Trophoblast cell (in vitro differentiated cells and primary cell): Measurements from ENCODE around the gene SF3B6.

Experiments used
- DNase-seq, 2 donors: peaks; one replicate each; pipeline ENCODE4 v3.0.0-alpha.2; 2016
- H2AFZ ChIP-seq: 2 replicates; pipeline ENCODE4 v1.6.1; 2013; ENCODE audit warnings: low read length, moderate library complexity, mild to moderate bottlenecking; ENCODE audit not compliant: insufficient read depth, poor library complexity
- H2AK5ac ChIP-seq: 2 replicates; pipeline ENCODE4 v1.6.1; 2013; ENCODE audit warnings: mild to moderate bottlenecking, low read length
- H2BK120ac ChIP-seq: 2 replicates; pipeline ENCODE4 v1.6.1; 2013; ENCODE audit warnings: low read length, mild to moderate bottlenecking, moderate library complexity; ENCODE audit not compliant: insufficient read depth, poor library complexity
- H2BK12ac ChIP-seq: 2 replicates; pipeline ENCODE4 v1.6.1; 2013; ENCODE audit warnings: mild to moderate bottlenecking, low read length, moderate library complexity
- H2BK5ac ChIP-seq: 2 replicates; pipeline ENCODE4 v1.6.1; 2013; ENCODE audit warnings: low read length, low read depth, moderate library complexity, mild to moderate bottlenecking; ENCODE audit not compliant: poor library complexity
- H3K14ac ChIP-seq: 2 replicates; pipeline ENCODE4 v1.6.1; 2013; ENCODE audit warnings: mild to moderate bottlenecking, low read length
- H3K18ac ChIP-seq: 2 replicates; pipeline ENCODE4 v1.6.1; 2013; ENCODE audit warnings: mild to moderate bottlenecking, low read length
- H3K23ac ChIP-seq: 2 replicates; pipeline ENCODE4 v1.6.1; 2013; ENCODE audit warnings: low read length
- H3K27ac ChIP-seq: 2 replicates; pipeline ENCODE4 v1.5.1; 2013; ENCODE audit warnings: low read depth, mild to moderate bottlenecking, inconsistent platforms, low read length, moderate library complexity
- H3K27me3 ChIP-seq: 2 replicates; pipeline ENCODE4 v1.6.1; 2013; ENCODE audit warnings: inconsistent platforms, mild to moderate bottlenecking, low read length, moderate library complexity; ENCODE audit not compliant: insufficient read depth
- H3K36me3 ChIP-seq, 2 experiments: 1 replicate in 1 of 2; 2 replicates in 1 of 2; pipeline ENCODE4 v1.6.1; 2013; ENCODE audit warnings: low read length in 2 of 2, mild to moderate bottlenecking in 2 of 2, moderate library complexity in 1 of 2; ENCODE audit not compliant: insufficient read depth in 2 of 2, control insufficient read depth in 1 of 2
- H3K4ac ChIP-seq: 2 replicates; pipeline ENCODE4 v1.6.1; 2013; ENCODE audit warnings: low read depth, mild to moderate bottlenecking, low read length, moderate library complexity
- H3K4me1 ChIP-seq, 2 experiments: 1 replicate in 1 of 2; 2 replicates in 1 of 2; pipeline ENCODE4 v1.6.1; 2013; ENCODE audit warnings: low read length in 2 of 2, mild to moderate bottlenecking in 2 of 2, moderate library complexity in 1 of 2; ENCODE audit not compliant: insufficient read depth in 2 of 2, control insufficient read depth in 1 of 2
- H3K4me2 ChIP-seq: 2 replicates; pipeline ENCODE4 v1.6.1; 2013; ENCODE audit warnings: inconsistent platforms, mild to moderate bottlenecking, low read length, moderate library complexity
- H3K4me3 ChIP-seq: 2 replicates; pipeline ENCODE4 v1.5.1; 2013; ENCODE audit warnings: mild to moderate bottlenecking, low read depth, low read length, inconsistent platforms
- H3K79me1 ChIP-seq: one replicate; pipeline ENCODE4 v1.6.1; 2013; ENCODE audit warnings: low read length
- H3K79me2 ChIP-seq: 2 replicates; pipeline ENCODE4 v1.6.1; 2013; ENCODE audit warnings: low read length, mild to moderate bottlenecking; ENCODE audit not compliant: control insufficient read depth, insufficient read depth, poor library complexity
- H3K9ac ChIP-seq: 2 replicates; pipeline ENCODE4 v1.6.1; 2013; ENCODE audit warnings: mild to moderate bottlenecking, low read length
- H3K9me3 ChIP-seq: 2 replicates; pipeline ENCODE4 v1.6.1; 2013; ENCODE audit warnings: low read depth, mild to moderate bottlenecking, control low read depth, inconsistent platforms, low read length; ENCODE audit not compliant: insufficient read depth
- H4K12ac ChIP-seq: 2 replicates; pipeline ENCODE4 v1.6.1; 2013; ENCODE audit warnings: low read depth, mild to moderate bottlenecking, low read length, moderate library complexity
- H4K8ac ChIP-seq: 2 replicates; pipeline ENCODE4 v1.6.1; 2013; ENCODE audit warnings: low read depth, mild to moderate bottlenecking, low read length, moderate library complexity
- H4K91ac ChIP-seq: one replicate; pipeline ENCODE4 v1.6.1; 2013; ENCODE audit warnings: low read depth, mild to moderate bottlenecking, low read length, moderate library complexity
- WGBS: extraction: QIAGEN DNeasy Blood & Tissue Kit; methylation state at CpG from one replicate; pipeline ENCODE4 v1.1.7; 2013; ENCODE audit warnings: missing lambda C conversion rate; ENCODE audit not compliant: insufficient read length, insufficient coverage; ENCODE audit errors: extremely low coverage; 5-methylcytosine and 5-hydroxymethylcytosine counted together

SF3B6 gene

DNA sequence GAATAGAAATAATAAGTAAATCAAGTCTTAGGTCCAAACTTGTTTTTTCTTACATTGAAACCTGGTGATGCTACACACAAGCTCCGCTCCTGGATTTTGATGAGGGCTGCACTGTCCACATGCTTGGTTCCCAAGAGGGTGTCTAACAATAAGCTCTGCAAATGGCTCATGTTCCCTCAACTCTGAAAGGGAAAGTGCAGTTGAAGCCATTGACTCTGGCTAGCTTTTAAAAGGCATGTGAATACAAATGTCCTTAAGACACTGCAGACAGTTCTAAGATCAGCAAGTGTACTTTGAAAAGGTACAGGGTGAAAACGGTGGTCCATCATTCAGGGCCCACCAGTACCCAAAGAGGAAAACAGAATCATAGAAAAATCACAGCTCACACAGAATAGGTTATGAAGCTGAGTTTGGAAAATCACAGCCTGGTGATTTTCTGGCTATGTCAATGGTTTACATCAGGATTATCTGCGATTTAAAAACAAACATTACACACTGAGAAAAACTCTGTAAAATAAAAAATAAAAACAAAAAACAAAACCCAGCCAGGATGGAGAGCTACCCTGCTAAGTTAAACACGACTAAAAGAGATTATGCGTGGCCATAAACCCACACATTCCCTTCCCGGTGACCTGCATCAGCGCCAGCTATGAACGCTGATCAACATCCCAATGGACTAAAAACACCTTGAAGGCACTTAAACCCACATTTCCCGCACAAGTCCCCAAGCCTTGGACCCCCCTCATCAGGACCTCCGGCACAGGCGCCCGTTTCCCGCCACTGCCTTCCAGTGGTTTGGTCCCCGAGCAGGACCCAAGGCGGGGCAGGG, 46.5 kb upstream of the SF3B6 start:
- Histone ChIP-seq H3K27ac (peak overlapping the region; percentile 24), H3K23ac (no peak overlapping the region), H3K36me3 (no peaks in the 10 kb centered on the region), H3K14ac (peak overlapping the region; percentile 92), H4K8ac (peak overlapping the region; percentile 95), H3K79me1 (peaks cover 12% of the 10 kb centered on the region), H4K12ac (peak overlapping the region; percentile 83), H2AFZ (peak overlapping the region; percentile 78), H3K79me2 (peaks cover 8% of the 10 kb centered on the region), H2BK12ac (no peak overlapping the region), H3K9ac (peak overlapping the region; percentile 85), H2BK120ac (peak overlapping the region; percentile 67), H3K4me1 (peaks cover 0 to 3% of the 10 kb centered on the region in 2 experiments), H3K4ac (peak overlapping the region; percentile 1), H3K27me3 (no peaks in the 10 kb centered on the region), H3K9me3 (peaks cover 2% of the 10 kb centered on the region), H2AK5ac (no peak overlapping the region), H2BK5ac (peak overlapping the region; percentile 37), H3K4me2 (peak overlapping the region; percentile 83), H4K91ac (peak overlapping the region; percentile 78), H3K4me3 (peak overlapping the region; percentile 91), H3K18ac (peak overlapping the region; percentile 60)
- no peak for DNase-seq
- no CpG with 5 or more reads among the region's 15 CpGs for WGBS

DNA sequence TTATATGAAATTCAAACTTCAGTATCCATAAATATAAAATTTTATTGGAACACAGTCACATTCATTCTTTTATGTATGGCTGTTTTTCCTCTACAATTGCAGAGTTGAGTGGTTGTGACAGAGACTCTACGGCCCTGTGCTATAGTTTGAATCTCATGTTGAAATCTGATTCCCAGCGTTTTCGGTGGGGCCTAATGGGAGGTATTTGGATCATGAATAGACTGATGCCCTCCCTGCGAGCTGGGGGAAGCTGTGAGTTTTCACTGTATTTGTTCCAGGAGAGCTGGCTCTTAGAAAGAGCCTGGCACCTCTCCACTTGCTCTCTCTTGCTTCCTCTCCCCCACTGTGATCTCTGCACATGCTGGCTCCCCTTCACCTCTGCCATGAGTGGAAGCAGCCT, 45.3 kb upstream of the SF3B6 start:
- H3K27ac ChIP-seq = no peak overlapping the region
- H3K36me3 ChIP-seq = no peaks in the 10 kb centered on the region
- H3K4me1 ChIP-seq = peaks cover 0 to 3% of the 10 kb centered on the region in 2 experiments
- no peak for DNase-seq
- H2BK120ac ChIP-seq = no peak overlapping the region
- H3K9me3 ChIP-seq = peaks cover 2% of the 10 kb centered on the region
- H2BK12ac ChIP-seq = no peak overlapping the region
- H3K4me3 ChIP-seq = no peak overlapping the region
- no peak overlapping the region for H3K9ac ChIP-seq
- H2BK5ac ChIP-seq = no peak overlapping the region
- H3K27me3 ChIP-seq = no peaks in the 10 kb centered on the region
- H3K23ac ChIP-seq = no peak overlapping the region
- H3K14ac ChIP-seq = no peak overlapping the region
- peaks cover 12% of the 10 kb centered on the region for H3K79me1 ChIP-seq
- H2AFZ ChIP-seq = no peak overlapping the region
- H3K79me2 ChIP-seq = peaks cover 8% of the 10 kb centered on the region
- no peak overlapping the region for H4K91ac ChIP-seq
- no CpG with 5 or more reads among the region's 4 CpGs for WGBS
- no peak overlapping the region for H3K4me2 ChIP-seq
- H4K12ac ChIP-seq = no peak overlapping the region
- H2AK5ac ChIP-seq = no peak overlapping the region
- H3K4ac ChIP-seq = no peak overlapping the region
- no peak overlapping the region for H3K18ac ChIP-seq
- H4K8ac ChIP-seq = no peak overlapping the region

DNA sequence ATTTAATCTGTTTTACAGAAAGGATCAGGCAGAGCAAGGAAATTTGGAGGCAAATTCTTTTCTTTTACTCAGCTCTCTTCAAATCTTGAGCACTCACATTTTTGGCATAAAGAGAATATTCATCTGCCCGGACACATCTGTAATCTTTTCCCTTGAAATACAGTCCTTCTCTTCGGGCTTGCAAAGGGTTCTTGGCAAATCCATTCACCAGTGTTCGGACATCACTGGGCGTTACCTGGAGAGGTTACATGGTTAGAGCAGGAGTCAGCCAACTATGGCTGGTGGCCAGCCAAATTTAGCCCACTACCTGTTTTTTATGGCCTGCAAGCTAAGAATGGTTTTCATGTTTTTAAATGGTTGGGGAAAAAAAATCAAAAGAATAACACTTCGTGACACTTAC, 44.9 kb upstream of the SF3B6 start:
- H4K91ac ChIP-seq = no peak overlapping the region
- no peak overlapping the region for H2AK5ac ChIP-seq
- no peak overlapping the region for H3K4me3 ChIP-seq
- H2BK5ac ChIP-seq = no peak overlapping the region
- H3K4me1 ChIP-seq = peaks cover 0 to 3% of the 10 kb centered on the region in 2 experiments
- H3K79me1 ChIP-seq = peaks cover 12% of the 10 kb centered on the region
- no peak overlapping the region for H3K9ac ChIP-seq
- no peak overlapping the region for H4K8ac ChIP-seq
- peaks cover 8% of the 10 kb centered on the region for H3K79me2 ChIP-seq
- no peak overlapping the region for H3K4me2 ChIP-seq
- WGBS = no CpG with 5 or more reads among the region's 5 CpGs
- H3K23ac ChIP-seq = no peak overlapping the region
- H3K27ac ChIP-seq = no peak overlapping the region
- no peak overlapping the region for H3K18ac ChIP-seq
- no peak overlapping the region for H3K14ac ChIP-seq
- no peak for DNase-seq
- peaks cover 2% of the 10 kb centered on the region for H3K9me3 ChIP-seq
- no peak overlapping the region for H2BK12ac ChIP-seq
- no peaks in the 10 kb centered on the region for H3K27me3 ChIP-seq
- H4K12ac ChIP-seq = no peak overlapping the region
- H3K4ac ChIP-seq = no peak overlapping the region
- no peak overlapping the region for H2BK120ac ChIP-seq
- no peaks in the 10 kb centered on the region for H3K36me3 ChIP-seq
- H2AFZ ChIP-seq = no peak overlapping the region

DNA sequence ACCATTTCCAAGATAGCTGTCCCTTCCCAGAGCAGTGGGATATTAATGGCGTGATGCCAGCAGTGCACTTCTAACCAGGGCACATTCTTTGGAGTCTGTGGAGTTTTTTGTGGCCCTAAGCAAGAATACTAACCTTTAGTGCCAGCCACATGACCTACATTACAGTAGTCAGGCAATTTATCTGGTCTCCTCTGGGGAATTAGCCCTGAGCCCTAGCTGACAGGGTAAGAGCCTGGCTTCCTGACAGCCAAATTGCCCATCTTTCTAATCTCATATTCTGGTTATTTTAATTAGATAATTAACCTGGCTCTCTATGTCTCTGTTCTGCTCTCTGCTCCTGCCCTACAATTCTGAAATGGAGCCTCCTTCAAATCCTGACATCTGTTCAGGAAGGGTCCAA, 41.8 kb upstream of the SF3B6 start:
- no CpG with 5 or more reads among the region's 1 CpG for WGBS
- Histone ChIP-seq H4K91ac (no peak overlapping the region), H3K14ac (no peak overlapping the region), H3K79me1 (peaks cover 1% of the 10 kb centered on the region), H3K23ac (no peak overlapping the region), H3K27ac (no peak overlapping the region), H3K36me3 (no peaks in the 10 kb centered on the region), H3K4me1 (no peaks in the 10 kb centered on the region), H3K18ac (no peak overlapping the region), H3K27me3 (no peaks in the 10 kb centered on the region), H3K9ac (no peak overlapping the region), H2BK12ac (no peak overlapping the region), H2BK5ac (no peak overlapping the region), H4K12ac (no peak overlapping the region), H3K4me3 (no peak overlapping the region), H3K9me3 (peaks cover 4% of the 10 kb centered on the region), H3K4ac (no peak overlapping the region), H2AK5ac (no peak overlapping the region), H3K79me2 (no peaks in the 10 kb centered on the region), H4K8ac (no peak overlapping the region), H3K4me2 (no peak overlapping the region), H2BK120ac (no peak overlapping the region), H2AFZ (no peak overlapping the region)
- DNase-seq = peak in 1 of 2 donors; percentile 69
